WTC11 (cell line): ENCODE results near the gene KLF13. TPM values are rescaled to one million over a fixed set of nuclear protein-coding genes. Genes with fewer than 3 reads are reported as not detected.

Source experiments
- ATAC-seq: fragments of 200-7000 bp; cut with Tn5 transposase; 2 replicates; pipeline ENCODE4 v1.10.0; 2021; ENCODE audit warnings: mild to moderate bottlenecking, moderate library complexity
- CTCF ChIA-PET: fragments of 300-600 bp; sonication (Branson Sonifier 250); formaldehyde crosslinking; loops from one replicate; lab custom pipeline; 2021; ENCODE audit warnings: antibody characterized with exemption; lab: Charles Lee
- POLR2A ChIA-PET: fragments of 350-600 bp; sonication (Branson Sonifier 250); formaldehyde crosslinking; loops from one replicate; lab custom pipeline; 2021; ENCODE audit warnings: antibody characterized with exemption; lab: Charles Lee
- DNase-seq: peaks from one replicate; pipeline ENCODE4 v3.0.0; 2021; ENCODE audit warnings: low spot score
- H3K27ac Mint-ChIP-seq: 2 replicates; pipeline ENCODE4 v1.8.0; 2021; ENCODE audit warnings: mixed read lengths
- H3K27me3 Mint-ChIP-seq: 2 replicates; pipeline ENCODE4 v1.8.0; 2021; ENCODE audit warnings: low read depth, mild to moderate bottlenecking, moderate library complexity, mixed read lengths
- H3K36me3 Mint-ChIP-seq: 2 replicates; pipeline ENCODE4 v1.8.0; 2021; ENCODE audit warnings: mixed read lengths
- H3K4me1 Mint-ChIP-seq: 2 replicates; pipeline ENCODE4 v1.8.0; 2022; ENCODE audit warnings: mixed read lengths
- H3K4me3 Mint-ChIP-seq: 2 replicates; pipeline ENCODE4 v1.8.0; 2021; ENCODE audit warnings: mild to moderate bottlenecking, moderate library complexity, mixed read lengths
- H3K9me3 Mint-ChIP-seq: 2 replicates; pipeline ENCODE4 v1.8.0; 2021; ENCODE audit warnings: mixed read lengths
- ELF4 ChIP-seq: sonication (generic); formaldehyde crosslinking; IDR thresholded peaks from 2 replicates; pipeline ENCODE4 v1.8.1; 2022; ENCODE audit warnings: low read depth, mild to moderate bottlenecking, moderate library complexity, missing genetic modification reagents
- HMGA2 ChIP-seq: fragments of 250-450 bp; sonication (Bioruptor Pico); IDR thresholded peaks from 2 replicates; pipeline ENCODE4 v1.4.0; 2021; ENCODE audit warnings: mild to moderate bottlenecking, moderate library complexity
- total RNA-seq: library from RNA; stranded (reverse); gene quantifications from 3 replicates; pipeline ENCODE4 v1.2.3, GENCODE V29; 2021
- TF ChIP-seq, protein P1 (sequence below): fragments of 250-450 bp; sonication (Bioruptor Pico); IDR thresholded peaks from 2 replicates; pipeline ENCODE4 v1.9.0; 2021; ENCODE audit warnings: mild to moderate bottlenecking, borderline replicate concordance
- TF ChIP-seq, protein P2 (sequence below): sonication (generic); formaldehyde crosslinking; IDR thresholded peaks from 2 replicates; pipeline ENCODE4 v1.8.0; 2023; ENCODE audit warnings: missing genetic modification reagents, mild to moderate bottlenecking, borderline replicate concordance
- TF ChIP-seq, protein P3 (sequence below): sonication (generic); formaldehyde crosslinking; IDR thresholded peaks from 2 replicates; pipeline ENCODE4 v1.8.0; 2023; ENCODE audit warnings: mild to moderate bottlenecking, missing genetic modification reagents
- TF ChIP-seq, protein P4 (sequence below): sonication (generic); formaldehyde crosslinking; IDR thresholded peaks from 2 replicates; pipeline ENCODE4 v1.8.1; 2022; ENCODE audit warnings: low read depth, missing genetic modification reagents, borderline replicate concordance
- TF ChIP-seq, protein P5 (sequence below): fragments of 250-450 bp; sonication (Bioruptor Pico); IDR thresholded peaks from 2 replicates; pipeline ENCODE4 v1.9.0; 2021; ENCODE audit warnings: moderate library complexity, mild to moderate bottlenecking, inconsistent platforms, borderline replicate concordance
- TF ChIP-seq, protein P6 (sequence below): fragments of 250-450 bp; sonication (Bioruptor Pico); IDR thresholded peaks from 2 replicates; pipeline ENCODE4 v1.8.0; 2021; ENCODE audit warnings: mild to moderate bottlenecking
- TF ChIP-seq, protein P7 (sequence below): sonication (generic); formaldehyde crosslinking; IDR thresholded peaks from 2 replicates; pipeline ENCODE4 v1.8.1; 2022; ENCODE audit warnings: mild to moderate bottlenecking, missing genetic modification reagents, moderate library complexity, borderline replicate concordance

The KLF13 gene
- total RNA-seq, 1 experiment from 2014 or later = 38.1 TPM

DNA sequence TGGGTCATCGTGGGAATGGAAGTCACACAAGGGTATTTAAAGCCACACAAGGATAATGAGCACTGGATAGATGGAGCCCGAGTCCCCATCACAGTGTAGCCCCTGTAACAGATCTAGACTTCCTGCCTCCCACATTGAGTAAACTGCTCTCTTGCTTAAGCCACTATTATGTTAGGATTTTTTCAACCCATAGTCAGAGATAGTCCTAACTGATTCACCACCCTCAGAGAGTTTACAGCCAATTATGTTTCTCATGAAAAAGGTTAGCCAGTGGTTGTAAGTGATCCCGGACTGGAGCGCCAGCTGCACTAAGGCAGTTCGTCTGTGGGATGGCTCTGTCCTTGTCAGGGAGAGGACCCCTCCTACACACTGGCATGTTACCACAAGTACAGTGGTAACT lies 77.0 kb downstream of the KLF13 start (continued):
- TF ChIP-seq, protein P1, sequence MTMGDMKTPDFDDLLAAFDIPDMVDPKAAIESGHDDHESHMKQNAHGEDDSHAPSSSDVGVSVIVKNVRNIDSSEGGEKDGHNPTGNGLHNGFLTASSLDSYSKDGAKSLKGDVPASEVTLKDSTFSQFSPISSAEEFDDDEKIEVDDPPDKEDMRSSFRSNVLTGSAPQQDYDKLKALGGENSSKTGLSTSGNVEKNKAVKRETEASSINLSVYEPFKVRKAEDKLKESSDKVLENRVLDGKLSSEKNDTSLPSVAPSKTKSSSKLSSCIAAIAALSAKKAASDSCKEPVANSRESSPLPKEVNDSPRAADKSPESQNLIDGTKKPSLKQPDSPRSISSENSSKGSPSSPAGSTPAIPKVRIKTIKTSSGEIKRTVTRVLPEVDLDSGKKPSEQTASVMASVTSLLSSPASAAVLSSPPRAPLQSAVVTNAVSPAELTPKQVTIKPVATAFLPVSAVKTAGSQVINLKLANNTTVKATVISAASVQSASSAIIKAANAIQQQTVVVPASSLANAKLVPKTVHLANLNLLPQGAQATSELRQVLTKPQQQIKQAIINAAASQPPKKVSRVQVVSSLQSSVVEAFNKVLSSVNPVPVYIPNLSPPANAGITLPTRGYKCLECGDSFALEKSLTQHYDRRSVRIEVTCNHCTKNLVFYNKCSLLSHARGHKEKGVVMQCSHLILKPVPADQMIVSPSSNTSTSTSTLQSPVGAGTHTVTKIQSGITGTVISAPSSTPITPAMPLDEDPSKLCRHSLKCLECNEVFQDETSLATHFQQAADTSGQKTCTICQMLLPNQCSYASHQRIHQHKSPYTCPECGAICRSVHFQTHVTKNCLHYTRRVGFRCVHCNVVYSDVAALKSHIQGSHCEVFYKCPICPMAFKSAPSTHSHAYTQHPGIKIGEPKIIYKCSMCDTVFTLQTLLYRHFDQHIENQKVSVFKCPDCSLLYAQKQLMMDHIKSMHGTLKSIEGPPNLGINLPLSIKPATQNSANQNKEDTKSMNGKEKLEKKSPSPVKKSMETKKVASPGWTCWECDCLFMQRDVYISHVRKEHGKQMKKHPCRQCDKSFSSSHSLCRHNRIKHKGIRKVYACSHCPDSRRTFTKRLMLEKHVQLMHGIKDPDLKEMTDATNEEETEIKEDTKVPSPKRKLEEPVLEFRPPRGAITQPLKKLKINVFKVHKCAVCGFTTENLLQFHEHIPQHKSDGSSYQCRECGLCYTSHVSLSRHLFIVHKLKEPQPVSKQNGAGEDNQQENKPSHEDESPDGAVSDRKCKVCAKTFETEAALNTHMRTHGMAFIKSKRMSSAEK (CRISPR knock-in tag) = no peak
- TF ChIP-seq, protein P2, sequence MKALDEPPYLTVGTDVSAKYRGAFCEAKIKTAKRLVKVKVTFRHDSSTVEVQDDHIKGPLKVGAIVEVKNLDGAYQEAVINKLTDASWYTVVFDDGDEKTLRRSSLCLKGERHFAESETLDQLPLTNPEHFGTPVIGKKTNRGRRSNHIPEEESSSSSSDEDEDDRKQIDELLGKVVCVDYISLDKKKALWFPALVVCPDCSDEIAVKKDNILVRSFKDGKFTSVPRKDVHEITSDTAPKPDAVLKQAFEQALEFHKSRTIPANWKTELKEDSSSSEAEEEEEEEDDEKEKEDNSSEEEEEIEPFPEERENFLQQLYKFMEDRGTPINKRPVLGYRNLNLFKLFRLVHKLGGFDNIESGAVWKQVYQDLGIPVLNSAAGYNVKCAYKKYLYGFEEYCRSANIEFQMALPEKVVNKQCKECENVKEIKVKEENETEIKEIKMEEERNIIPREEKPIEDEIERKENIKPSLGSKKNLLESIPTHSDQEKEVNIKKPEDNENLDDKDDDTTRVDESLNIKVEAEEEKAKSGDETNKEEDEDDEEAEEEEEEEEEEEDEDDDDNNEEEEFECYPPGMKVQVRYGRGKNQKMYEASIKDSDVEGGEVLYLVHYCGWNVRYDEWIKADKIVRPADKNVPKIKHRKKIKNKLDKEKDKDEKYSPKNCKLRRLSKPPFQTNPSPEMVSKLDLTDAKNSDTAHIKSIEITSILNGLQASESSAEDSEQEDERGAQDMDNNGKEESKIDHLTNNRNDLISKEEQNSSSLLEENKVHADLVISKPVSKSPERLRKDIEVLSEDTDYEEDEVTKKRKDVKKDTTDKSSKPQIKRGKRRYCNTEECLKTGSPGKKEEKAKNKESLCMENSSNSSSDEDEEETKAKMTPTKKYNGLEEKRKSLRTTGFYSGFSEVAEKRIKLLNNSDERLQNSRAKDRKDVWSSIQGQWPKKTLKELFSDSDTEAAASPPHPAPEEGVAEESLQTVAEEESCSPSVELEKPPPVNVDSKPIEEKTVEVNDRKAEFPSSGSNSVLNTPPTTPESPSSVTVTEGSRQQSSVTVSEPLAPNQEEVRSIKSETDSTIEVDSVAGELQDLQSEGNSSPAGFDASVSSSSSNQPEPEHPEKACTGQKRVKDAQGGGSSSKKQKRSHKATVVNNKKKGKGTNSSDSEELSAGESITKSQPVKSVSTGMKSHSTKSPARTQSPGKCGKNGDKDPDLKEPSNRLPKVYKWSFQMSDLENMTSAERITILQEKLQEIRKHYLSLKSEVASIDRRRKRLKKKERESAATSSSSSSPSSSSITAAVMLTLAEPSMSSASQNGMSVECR (CRISPR knock-in tag) = no peak
- TF ChIP-seq, protein P3, sequence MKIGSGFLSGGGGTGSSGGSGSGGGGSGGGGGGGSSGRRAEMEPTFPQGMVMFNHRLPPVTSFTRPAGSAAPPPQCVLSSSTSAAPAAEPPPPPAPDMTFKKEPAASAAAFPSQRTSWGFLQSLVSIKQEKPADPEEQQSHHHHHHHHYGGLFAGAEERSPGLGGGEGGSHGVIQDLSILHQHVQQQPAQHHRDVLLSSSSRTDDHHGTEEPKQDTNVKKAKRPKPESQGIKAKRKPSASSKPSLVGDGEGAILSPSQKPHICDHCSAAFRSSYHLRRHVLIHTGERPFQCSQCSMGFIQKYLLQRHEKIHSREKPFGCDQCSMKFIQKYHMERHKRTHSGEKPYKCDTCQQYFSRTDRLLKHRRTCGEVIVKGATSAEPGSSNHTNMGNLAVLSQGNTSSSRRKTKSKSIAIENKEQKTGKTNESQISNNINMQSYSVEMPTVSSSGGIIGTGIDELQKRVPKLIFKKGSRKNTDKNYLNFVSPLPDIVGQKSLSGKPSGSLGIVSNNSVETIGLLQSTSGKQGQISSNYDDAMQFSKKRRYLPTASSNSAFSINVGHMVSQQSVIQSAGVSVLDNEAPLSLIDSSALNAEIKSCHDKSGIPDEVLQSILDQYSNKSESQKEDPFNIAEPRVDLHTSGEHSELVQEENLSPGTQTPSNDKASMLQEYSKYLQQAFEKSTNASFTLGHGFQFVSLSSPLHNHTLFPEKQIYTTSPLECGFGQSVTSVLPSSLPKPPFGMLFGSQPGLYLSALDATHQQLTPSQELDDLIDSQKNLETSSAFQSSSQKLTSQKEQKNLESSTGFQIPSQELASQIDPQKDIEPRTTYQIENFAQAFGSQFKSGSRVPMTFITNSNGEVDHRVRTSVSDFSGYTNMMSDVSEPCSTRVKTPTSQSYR (CRISPR knock-in tag) = no peak
- TF ChIP-seq, protein P4, sequence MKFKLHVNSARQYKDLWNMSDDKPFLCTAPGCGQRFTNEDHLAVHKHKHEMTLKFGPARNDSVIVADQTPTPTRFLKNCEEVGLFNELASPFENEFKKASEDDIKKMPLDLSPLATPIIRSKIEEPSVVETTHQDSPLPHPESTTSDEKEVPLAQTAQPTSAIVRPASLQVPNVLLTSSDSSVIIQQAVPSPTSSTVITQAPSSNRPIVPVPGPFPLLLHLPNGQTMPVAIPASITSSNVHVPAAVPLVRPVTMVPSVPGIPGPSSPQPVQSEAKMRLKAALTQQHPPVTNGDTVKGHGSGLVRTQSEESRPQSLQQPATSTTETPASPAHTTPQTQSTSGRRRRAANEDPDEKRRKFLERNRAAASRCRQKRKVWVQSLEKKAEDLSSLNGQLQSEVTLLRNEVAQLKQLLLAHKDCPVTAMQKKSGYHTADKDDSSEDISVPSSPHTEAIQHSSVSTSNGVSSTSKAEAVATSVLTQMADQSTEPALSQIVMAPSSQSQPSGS (CRISPR knock-in tag) = no peak
- TF ChIP-seq, protein P5, sequence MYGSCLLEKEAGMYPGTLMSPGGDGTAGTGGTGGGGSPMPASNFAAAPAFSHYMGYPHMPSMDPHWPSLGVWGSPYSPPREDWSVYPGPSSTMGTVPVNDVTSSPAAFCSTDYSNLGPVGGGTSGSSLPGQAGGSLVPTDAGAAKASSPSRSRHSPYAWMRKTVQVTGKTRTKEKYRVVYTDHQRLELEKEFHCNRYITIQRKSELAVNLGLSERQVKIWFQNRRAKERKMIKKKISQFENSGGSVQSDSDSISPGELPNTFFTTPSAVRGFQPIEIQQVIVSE (CRISPR knock-in tag) = no peak
- TF ChIP-seq HMGA2 (no peak), ELF4 (CRISPR knock-in tag) (no peak)

DNA sequence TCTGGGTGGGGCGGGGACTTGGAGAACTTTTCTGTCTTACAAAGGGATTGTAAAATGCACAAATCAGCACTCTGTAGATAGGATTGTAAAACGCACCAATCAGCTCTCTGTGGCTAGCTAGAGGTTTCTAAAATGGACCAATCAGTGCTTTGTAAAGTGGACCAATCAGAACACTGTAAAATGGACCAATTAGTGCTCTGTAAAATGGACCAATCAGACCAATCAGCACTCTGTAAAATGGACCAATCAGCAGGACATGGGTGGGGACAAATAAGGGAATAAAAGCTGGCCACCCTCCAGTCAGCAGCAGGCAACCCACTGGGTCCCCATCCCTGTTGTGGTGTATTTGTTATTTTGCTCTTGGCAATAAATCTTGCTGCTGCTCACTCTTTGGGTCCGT lies 77.7 kb downstream of the KLF13 start:
- POLR2A ChIA-PET = no interaction called here
- H3K27ac Mint-ChIP-seq = no peak overlapping the region
- CTCF ChIA-PET = no interaction called here
- ATAC-seq (no peak), DNase-seq (no peak)
- peaks cover 3% of the 10 kb centered on the region; the same call in 1 of the 2 replicates for H3K36me3 Mint-ChIP-seq
- no peak overlapping the region for H3K4me3 Mint-ChIP-seq
- no peaks in the 10 kb centered on the region for H3K27me3 Mint-ChIP-seq
- peaks cover 6% of the 10 kb centered on the region; the same call in 1 of the 2 replicates for H3K4me1 Mint-ChIP-seq
- H3K9me3 Mint-ChIP-seq = peaks cover 28% of the 10 kb centered on the region
- TF ChIP-seq, protein P6, sequence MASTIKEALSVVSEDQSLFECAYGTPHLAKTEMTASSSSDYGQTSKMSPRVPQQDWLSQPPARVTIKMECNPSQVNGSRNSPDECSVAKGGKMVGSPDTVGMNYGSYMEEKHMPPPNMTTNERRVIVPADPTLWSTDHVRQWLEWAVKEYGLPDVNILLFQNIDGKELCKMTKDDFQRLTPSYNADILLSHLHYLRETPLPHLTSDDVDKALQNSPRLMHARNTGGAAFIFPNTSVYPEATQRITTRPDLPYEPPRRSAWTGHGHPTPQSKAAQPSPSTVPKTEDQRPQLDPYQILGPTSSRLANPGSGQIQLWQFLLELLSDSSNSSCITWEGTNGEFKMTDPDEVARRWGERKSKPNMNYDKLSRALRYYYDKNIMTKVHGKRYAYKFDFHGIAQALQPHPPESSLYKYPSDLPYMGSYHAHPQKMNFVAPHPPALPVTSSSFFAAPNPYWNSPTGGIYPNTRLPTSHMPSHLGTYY = no peak
- TF ChIP-seq, protein P7, sequence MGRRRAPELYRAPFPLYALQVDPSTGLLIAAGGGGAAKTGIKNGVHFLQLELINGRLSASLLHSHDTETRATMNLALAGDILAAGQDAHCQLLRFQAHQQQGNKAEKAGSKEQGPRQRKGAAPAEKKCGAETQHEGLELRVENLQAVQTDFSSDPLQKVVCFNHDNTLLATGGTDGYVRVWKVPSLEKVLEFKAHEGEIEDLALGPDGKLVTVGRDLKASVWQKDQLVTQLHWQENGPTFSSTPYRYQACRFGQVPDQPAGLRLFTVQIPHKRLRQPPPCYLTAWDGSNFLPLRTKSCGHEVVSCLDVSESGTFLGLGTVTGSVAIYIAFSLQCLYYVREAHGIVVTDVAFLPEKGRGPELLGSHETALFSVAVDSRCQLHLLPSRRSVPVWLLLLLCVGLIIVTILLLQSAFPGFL (CRISPR knock-in tag) = no peak
- TF ChIP-seq, all 79 proteins: peak for 0
